HG02798 (cell line): Measurements from ENCODE around the gene NFKBIB.
"Not testable (repeated sequence)": the region's sequence is repeated elsewhere in the genome, so short reads cannot be mapped to it uniquely, and the experiment has no call there.

Experiments used
- ATAC-seq: cut with Tn5 transposase; IDR thresholded peaks from one replicate; pipeline ENCODE4 v1.9.1; 2021; ENCODE audit warnings: mild to moderate bottlenecking; ENCODE audit not compliant: unreplicated experiment, poor library complexity

The NFKBIB gene

DNA sequence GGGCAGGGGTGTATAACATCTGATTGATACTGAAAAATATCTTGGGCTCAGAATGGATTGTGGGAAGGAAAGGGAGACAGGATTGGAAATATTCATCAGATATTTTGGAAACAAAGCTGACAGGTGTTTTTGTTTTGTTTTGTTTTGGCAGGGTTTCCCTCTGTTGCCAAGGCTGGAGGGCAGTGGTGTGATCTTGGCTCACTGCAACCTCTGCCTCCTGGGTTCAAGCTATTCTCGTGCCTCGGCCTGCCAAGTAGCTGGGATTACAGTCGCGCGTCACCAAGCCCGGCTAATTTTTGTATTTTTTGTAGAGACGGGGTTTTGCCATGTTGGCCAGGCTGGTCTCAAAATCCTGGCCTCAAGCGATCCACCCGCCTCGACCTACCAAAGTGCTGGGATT is 26.4 kb upstream of the NFKBIB start:
- not testable (repeated sequence) for ATAC-seq

DNA sequence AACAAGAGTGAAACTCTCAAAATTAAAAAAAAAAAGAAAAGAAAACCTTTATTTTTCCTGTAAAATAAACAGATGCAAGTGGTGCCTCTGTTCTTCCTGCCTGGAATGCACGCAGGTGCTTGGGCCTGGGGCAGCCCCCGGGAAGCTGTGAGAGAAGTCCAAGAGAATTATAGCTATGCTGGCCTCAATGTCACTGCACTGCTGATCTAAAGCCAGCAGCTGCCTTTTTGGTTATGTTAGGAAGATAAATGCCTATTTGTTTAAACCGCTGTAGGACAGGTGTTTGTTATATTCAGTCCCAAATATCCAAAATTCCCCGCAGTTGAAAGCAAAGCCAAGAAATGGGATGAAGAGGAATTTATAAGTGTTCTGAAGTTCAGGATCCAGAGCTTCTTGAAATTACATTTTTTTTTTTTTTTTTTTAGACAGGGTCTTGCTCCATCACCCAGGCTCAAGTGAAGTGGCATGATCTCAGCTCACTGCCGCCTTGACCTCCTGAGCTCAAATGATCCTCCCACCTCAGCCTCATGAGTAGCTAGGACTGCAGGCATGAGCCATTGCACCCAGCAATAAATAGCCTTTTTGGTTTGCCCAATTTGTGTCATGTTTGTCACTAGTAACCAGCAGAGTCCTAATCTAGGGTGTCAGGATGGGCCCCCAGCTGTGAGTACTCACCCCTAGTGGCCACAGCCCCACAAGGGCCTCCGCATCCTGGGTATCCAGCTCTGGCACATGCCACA is 23.9 kb upstream of the NFKBIB start:
- no peak for ATAC-seq

DNA sequence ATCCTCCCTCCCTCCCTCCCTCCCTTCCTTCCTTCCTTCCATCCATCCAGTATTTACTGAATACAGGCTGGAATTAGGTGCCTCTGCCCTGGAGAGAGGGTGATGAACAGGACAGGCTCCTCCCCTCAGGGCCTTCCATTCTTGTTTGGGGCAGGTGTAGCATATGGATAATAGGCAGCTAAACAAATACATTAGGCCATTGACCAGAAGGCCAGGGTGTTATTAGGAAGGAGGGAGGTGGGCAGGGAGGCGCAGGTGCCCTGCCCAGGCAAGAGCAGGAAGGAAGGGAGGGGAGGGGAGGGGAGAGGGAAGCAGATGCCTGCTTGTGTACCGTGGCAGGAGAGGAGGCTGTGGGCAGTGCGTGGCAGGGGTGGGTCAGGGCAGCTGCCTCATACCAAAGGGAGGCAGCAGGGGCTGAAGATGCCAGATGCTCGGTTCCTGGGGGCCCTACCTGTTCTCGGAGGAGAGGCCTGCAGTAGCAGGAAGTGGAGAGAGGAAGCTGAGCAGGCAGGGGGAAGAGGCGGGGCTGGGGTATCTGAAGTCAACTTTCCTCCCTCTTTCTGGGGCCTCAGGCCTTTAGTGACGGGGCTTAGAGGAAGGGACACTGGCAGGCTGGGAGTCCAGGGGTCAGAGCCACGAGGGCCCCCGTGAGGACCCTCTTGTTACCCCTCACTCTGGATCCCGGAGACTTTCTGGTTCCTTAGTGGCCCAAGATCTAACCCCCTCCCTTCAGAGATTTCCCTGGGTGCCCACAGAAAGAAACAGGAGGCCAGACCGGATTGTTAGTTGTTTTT is 21.8 kb upstream of the NFKBIB start, which contains the start of gene RINL:
Gene RINL, minus strand, starts transcription at position 495 of the 794 bp plus-strand sequence. CDS start 1,533 bp downstream, outside the sequence.
- ATAC-seq = peak; percentile 51

DNA sequence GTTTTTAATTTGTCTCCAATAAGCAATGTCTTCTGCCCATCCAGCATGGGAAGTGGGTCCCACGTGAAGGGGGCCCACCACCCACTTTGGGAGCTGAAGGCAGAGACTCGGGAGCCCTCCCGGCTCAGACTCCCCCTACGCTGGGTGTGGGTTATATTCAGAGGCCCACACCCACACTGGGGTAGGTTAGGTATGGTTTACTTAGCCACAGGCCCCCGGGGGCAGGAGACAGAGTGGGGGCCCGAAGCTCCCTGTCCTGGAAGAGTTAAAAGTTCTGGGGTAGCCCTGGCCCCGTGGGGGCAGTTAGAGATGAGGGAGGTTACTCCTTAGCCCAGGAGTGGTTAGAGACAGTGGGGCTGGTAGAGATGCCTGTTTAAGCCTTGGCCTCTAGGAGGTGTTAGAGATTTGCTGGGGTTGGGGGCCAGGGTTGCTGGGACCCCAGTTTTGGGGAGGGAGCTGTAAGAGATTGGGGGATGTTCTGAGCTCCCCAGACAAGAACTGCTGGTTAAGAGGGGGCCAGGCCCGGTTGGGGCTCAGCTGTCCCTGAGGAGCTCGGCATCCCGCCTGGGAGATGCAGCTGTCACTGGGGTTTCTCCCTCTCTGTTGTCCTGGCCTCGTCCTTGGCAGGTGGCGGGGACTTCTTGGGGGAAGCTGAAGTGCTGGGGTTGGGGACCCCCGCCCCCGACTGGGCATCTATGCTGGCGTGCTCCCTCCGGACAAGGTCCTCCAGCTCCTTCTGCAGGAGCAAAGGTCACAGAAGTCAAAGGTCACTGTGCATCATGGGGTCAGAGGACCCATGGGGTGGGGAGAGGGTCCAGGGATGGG is 21.0 kb upstream of the NFKBIB start:
- no peak for ATAC-seq

DNA sequence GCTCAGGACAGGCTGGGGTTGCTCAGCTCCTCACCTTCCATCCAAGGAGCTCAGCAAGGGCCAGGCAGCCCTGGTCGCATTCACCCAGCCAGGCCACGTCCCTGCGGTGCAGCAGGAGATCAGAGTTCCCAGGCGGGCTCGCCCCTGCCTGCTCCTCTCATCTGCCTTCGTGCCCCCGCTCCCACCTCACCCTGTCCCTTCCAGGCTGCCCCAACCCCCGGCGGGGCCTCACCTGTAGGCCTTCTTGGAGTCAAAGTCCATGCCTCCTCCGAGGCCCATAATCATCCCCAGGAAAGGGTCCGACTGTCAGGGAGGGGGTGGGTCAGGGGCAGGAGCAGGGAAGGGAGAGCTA is 20.4 kb upstream of the NFKBIB start:
- ATAC-seq = no peak

DNA sequence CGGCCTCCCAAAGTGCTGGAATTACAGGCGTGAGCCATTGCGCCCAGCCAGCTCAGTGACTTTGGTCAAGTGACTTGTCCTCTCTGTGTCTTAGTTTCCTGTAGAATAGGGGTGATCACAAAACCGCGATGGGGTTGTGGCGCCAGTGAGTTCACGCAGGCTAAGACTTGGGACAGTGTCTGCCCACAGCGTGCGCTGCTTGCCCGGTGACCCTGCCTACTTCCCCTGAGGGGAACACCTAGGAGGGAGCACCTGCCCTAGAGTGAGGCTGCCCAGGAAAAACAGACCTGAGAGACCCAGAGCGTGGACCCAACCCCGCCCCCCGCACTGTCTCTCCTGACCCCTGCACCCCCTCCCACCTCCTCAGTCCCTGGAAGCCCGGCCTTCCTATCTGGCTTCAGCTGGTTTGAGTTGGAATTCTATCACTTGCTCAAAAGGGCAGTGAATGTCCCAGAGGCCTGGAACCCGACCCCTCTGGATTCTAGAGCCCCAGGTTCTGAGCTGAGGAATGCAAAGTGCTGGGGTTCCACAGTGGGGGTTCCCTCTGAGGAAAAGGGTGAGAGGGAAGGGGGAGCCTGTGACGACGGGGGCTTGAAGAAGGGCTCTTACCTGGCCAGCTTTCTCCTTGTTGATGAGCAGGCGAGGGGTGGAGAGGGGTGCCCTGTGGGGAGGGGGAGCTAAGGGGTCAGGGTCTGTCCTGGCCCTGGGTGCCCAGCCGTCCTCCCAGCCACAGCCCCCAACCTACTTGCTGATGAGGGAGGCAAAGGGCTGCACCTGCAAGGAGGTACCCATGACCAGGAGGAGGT is 19.5 kb upstream of the NFKBIB start:
- ATAC-seq = no peak

DNA sequence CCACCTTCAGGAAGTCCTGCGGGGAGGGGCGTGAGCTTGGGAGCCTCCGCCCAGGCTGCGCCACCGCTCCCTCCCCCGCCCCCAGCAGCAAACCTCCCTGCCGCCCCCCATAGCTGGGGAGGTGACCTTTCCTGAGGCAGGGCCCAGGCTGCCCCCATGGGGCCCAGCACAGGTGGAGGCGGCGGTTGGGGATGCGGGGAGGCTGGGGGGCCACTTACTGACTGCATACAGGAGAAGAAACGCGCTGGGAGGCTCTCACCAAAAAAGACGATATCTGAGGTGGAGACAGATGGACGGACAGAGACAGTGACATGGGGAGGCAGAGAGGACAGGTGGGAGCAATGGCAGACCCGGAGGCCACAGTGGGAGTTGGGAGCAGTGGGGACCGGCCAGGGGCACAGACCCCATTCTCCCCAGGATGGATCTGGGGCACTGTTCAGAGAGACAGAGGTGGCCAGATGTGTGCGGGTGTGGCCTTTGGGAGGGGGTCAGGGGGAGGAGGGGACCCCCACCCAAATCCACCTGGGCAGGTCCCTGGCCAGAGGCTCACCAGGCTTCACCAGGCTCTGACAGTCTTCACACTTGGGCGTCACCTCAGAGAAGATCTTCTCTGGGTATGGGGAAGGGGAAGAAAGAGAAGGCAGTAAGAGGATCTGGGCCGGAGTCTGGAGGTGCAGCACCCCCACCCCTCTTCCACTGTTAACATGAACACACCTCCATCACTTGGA is 18.7 kb upstream of the NFKBIB start:
- ATAC-seq = no peak

DNA sequence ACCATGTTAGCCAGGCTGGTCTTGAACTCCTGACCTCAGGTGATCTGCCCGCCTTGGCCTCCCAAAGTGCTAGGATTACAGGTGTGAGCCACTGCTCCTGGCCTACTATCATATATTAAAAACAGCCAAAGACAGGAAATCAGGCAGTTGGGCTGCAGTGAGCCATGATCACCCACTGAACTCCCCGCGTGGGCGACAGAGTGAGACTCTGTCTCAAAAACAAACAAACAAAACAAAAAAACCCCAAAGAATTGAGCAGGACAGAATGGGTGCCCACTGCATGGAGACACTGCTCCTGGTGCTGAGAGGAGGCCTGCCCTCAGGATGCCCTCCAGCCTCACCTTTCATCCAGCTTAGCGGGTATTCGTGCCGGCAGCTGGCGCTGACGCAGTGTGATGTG is 16.5 kb upstream of the NFKBIB start:
- no peak for ATAC-seq

DNA sequence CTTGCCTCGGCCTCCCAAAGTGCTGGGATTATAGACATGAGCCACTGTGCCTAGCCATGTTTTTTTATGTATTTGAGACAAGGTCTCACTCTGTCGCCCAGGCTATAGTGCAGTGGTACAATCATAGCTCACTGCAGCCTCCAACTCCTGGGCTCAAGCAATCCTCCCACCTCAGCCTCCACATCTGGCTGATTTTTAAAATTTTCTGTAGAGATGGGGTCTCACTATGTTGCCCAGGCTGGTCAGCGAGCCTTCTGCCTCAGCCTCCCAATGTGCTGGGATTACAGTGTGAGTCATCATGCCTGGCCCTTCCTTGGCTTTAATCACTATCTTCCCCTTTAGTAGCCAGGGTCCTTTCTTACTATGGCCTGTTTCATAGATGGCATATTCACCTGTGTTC is 15.1 kb upstream of the NFKBIB start:
- ATAC-seq = not testable (repeated sequence)

DNA sequence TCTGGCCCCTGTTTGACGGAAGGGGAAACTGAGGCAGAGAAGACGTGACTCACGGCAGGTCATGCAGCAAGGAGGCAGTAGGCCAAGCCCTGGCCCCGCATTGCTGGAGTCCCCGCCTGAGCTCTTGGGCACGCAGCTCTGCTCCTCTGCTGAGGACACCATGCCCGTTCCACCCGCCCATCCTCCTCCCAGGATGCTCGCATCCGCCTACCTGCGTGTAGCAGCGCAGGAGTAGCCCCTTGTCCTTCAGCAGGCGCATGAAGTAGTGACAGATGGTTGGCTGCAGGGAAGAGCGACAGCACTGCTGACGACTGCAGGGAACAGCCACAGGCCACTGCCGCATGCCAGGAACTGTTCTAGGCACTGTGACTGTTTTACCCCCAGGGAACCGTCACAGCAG is 10.9 kb upstream of the NFKBIB start:
- ATAC-seq = no peak

DNA sequence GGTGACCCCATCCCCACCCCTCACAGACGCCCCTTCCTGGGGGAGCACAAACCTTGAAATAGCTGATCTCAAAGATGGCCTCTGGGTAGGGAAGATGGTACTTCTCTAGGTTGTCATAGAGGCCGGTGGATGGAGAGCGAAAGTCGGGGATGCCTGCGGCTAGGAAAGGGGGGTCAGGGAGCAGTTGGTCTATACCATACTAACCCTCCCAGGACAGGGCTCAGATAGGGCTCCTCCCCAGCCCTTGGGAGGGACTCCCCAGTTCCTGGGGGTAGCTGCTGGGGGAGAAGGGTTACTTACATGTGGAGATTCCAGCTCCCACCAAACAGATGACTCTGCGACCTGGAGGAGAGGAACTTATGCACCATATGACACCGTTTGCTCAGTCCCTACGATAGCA is 10.0 kb upstream of the NFKBIB start:
- no peak for ATAC-seq

DNA sequence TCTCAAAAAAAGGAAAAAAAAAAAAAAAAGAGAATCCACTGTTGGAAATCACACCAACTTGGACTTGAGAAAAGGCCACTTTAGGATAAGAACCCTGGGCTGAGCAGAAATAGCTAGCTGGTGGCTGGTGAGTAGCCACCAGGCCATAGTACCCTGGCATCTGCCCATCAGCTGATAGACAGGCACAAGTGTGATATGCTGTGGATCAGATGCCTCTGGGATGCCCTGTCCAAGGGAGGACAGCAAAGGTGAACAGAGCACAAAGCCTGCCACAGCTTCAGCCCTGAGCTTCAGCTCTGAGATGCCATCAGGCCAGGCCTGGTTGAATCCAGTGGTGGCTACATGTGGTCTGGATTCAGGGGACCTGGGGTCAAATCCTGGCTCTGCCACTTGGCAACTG is 9.1 kb upstream of the NFKBIB start:
- ATAC-seq = no peak

DNA sequence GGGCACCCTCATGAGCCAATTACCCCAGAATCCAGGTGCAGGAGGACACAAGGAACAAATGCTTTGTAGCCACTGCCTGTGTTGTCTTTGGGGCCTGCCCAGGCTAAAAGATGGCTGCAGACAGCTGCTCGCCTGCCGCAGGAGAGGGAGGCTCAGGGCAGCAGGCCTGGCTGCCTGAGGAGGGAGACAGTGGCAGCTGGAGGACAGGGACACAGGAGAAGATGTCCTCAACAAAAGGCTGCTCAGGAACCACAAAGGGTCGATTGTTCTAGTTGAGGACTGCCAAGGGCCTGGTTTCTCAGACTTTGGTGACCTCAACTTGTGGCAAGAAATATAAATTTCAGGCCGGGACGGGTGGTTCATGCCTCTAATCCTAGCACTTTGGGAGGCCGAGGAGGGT is 8.0 kb upstream of the NFKBIB start:
- ATAC-seq = no peak

DNA sequence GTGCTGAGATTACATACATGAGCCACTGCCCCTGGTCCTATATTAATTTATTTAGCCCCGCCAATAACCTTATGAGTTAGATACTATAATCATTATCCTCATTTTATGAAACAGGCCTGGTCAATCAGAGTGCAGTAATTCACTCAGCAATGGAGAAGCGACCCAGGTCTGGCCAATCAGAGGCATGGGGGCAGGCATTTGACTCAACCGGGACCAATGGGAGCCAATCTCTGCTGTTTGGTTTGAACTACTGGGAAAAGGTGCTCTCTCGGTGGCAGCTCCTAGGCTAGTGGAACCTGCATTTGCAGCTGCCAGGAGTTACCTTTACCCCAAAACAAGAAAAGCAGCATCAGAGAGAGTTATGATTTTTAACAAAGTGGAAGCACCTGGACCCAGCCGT is 6.9 kb upstream of the NFKBIB start:
- ATAC-seq = no peak

DNA sequence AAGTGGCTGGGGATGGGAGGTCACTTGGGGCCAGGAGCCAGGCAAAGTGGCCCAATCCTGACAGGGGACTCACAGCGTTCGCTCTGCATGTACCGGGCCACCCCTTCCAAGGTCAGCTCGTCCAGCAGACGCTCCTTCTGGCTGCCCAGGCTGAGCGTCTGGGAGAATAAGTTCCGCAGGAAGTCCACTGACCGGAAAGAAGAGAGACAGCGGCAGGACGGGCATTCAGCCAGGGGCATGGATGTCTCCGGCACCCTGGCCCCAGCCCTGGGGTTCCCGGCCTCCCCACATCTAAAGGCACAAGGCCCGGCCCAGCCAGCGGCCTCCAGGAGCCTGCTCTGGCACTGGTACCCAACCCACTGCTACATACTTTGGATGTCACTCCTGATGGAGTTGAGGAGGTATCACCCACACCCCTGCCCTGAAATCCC is 6.4 kb upstream of the NFKBIB start:
- ATAC-seq = no peak

DNA sequence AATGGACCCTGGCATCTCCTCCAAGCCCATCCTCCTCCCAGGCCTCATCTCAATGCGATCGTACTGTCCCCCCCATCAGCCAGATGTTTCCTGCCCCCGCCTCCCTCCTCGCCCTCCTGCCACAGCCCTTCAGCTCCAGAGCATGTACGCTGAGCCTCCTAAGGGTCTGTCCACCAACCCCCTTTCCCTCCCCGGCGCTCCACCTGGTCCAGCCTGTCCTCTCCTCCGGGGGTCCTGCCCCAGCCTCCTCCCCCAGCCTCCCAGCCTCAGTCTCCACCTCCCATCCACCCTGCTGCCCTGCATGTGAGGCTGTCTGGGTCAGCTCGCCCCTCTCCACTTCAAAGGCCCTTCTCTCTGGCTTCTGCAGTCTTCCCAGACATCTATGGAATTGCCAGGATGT is 4.8 kb upstream of the NFKBIB start:
- ATAC-seq = no peak

DNA sequence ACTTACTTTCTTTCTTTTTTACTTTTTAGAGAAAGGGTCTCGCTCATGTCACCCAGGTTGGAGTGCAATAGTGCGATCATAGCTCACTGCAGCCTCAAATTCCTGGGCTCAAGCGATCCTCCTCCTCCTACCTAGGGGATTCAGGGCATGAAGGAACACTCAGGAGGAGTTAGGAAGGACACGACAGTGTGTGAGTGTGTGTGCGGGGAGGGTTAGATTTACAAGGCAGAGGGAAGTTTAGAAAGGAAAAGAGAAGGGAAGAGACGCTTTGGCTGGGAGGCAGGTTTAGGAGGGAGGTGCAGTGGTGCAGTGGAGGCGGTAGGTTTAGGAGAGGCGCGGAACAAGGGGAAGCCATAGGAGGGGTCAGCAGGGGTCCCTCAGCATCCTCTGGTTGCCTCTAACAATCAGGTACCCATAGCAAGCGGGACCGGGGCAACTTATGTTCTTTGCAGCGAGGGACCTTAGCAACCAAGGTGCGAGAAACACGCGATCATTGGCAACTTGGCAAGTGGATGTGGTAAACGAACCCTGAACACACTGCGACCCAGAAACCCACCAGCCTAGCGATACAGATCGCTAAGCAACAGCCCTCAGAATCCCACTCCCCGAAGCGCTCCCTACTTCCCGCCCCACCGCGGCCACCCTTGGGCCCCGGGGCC is 852 bp upstream of the NFKBIB start:
- ATAC-seq = no peak

DNA sequence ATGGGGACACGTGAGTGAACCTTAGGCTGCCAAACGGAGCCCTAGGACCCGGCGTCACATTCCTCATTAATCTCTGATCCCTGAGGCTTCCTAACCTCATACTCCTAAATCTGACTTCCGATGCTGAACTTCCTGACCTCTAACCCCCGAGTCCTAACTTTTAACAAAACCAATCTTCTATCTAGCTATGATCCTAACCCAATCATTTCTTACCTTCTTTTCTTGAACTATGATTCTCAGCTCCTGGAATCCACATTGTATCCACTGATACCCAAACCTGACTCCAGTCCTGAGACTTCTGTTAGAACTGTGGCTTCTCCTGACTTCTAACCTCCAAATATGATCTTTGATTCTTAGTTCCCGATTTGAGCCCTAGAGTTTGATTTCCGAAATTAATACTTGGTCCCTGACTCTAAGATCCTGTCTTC is 447 bp downstream of the NFKBIB start:
- ATAC-seq = no peak

DNA sequence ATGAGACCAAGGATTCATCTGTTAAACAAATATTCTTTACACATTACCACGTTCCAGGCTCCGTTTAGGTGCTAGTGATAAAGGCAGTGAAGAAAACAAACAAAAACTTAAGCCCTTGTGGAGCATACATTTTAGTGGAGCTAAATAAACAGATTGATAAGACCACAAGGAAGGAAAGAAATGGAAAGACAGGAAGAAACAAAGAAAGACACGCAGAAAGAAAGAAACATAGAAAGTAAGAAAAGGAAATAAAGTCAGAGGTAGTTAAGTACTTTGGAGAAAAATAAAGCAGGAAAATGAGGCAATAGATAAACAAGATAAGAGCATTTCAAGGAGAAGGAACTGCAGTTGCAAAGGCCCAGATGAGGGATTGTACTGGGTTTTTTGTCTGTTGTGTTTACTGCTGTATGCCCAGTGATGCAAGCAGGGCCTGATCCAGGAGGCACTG is 998 bp downstream of the NFKBIB start:
- ATAC-seq = no peak
